Measurements from ENCODE around the gene AMBN. TPM values are rescaled to one million over a fixed set of nuclear protein-coding genes. Genes with fewer than 3 reads are reported as not detected.

The AMBN gene, protein sequence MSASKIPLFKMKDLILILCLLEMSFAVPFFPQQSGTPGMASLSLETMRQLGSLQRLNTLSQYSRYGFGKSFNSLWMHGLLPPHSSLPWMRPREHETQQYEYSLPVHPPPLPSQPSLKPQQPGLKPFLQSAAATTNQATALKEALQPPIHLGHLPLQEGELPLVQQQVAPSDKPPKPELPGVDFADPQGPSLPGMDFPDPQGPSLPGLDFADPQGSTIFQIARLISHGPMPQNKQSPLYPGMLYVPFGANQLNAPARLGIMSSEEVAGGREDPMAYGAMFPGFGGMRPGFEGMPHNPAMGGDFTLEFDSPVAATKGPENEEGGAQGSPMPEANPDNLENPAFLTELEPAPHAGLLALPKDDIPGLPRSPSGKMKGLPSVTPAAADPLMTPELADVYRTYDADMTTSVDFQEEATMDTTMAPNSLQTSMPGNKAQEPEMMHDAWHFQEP
- total RNA-seq = not detected in 2 replicates

DNA sequence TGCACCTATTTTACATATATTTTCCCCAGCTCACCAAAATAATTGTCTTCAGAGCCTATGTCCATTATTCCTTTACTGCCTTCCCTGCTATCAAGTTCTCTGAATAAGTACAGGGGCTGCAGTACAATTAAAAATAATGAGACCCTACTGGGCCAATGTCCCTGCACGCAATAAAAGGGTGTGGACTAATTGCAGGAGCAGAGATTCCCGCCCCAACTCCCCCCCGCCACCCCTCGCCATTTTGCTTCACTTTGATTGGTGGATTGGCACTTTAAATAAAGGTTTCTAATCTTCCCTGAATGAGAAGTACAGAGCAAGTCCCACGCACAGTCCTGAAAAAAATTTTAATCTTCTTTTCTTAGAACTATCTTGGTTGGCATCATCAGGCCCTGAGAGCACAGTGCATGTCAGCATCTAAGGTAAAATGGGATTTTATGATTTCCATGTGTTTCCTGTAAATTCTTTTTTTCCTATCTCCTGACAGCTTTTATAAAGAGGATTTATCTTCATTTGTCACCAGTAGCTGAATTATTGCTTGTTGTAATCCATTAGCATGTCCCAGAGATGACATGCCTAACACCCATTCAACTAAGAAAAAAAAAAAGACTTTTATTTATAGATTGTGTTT lies at the start of gene AMBN:
AMBN (plus strand) TSS at position 302 of the 628 bp plus-strand sequence; CDS start at position 405, 103 bp downstream.
- Mint-ChIP-seq H3K36me3 (ENCODE audit: low read depth) (no peaks in the 10 kb centered on the region), H3K27ac (no peak within 1 kb of the TSS), H3K4me1 (ENCODE audit: low read depth) (no peaks in the 10 kb centered on the region), H3K27me3 (ENCODE audit: low read depth) (peaks cover 7% of the 10 kb centered on the region), H3K9me3 (no peaks in the 10 kb centered on the region), H3K4me3 (ENCODE audit: low read depth) (no peak within 1 kb of the TSS)
- no peak for DNase-seq (ENCODE audit: low spot score)
- intact Hi-C loops (cut with micrococcal nuclease) = no loop called here

DNA sequence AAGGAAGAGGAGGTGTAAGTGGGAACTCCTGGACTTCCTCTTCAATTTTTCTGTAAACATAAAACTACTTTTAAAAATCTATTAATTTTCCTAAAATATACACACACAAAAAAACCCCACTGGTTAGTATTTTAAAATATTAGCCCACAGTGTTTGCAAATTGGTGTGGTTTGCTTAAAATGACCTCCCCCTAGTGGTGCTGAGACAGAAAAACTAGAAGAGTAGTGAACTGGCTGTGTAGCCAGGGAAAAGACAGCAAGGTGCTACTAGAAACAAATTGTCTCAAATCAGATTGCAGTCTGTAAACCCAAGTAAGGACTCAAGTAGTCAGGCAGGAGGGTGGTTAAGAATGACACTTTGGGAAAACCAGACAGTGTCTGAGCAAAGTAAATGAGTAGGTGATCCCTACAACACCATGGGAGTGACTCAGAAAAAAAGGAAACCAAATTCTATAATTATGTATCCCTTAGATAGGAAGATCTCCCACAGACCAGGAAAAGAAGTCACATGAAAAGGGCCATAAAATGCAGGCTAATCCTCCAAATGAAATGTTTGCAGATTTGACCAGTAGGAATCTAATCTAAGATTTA lies 47.7 kb upstream of the AMBN start:
- H3K4me3 Mint-ChIP-seq (ENCODE audit: low read depth) = no peak overlapping the region
- no peak overlapping the region for H3K27ac Mint-ChIP-seq
- no peaks in the 10 kb centered on the region for H3K27me3 Mint-ChIP-seq (ENCODE audit: low read depth)
- H3K4me1 Mint-ChIP-seq (ENCODE audit: low read depth) = no peaks in the 10 kb centered on the region
- H3K9me3 Mint-ChIP-seq = no peaks in the 10 kb centered on the region
- intact Hi-C loops (cut with micrococcal nuclease) = no loop called here
- DNase-seq (ENCODE audit: low spot score) = no peak
- no peaks in the 10 kb centered on the region for H3K36me3 Mint-ChIP-seq (ENCODE audit: low read depth)

GRCh38 chr4:70556856-70557255 lies 35.2 kb upstream of the AMBN start:
- Mint-ChIP-seq H3K9me3 (no peaks in the 10 kb centered on the region), H3K4me1 (ENCODE audit: low read depth) (peaks cover 2% of the 10 kb centered on the region), H3K4me3 (ENCODE audit: low read depth) (no peak overlapping the region), H3K27ac (no peak overlapping the region), H3K27me3 (ENCODE audit: low read depth) (no peaks in the 10 kb centered on the region), H3K36me3 (ENCODE audit: low read depth) (no peaks in the 10 kb centered on the region)
- intact Hi-C loops (cut with micrococcal nuclease) = no loop called here
- no peak for DNase-seq (ENCODE audit: low spot score)

DNA sequence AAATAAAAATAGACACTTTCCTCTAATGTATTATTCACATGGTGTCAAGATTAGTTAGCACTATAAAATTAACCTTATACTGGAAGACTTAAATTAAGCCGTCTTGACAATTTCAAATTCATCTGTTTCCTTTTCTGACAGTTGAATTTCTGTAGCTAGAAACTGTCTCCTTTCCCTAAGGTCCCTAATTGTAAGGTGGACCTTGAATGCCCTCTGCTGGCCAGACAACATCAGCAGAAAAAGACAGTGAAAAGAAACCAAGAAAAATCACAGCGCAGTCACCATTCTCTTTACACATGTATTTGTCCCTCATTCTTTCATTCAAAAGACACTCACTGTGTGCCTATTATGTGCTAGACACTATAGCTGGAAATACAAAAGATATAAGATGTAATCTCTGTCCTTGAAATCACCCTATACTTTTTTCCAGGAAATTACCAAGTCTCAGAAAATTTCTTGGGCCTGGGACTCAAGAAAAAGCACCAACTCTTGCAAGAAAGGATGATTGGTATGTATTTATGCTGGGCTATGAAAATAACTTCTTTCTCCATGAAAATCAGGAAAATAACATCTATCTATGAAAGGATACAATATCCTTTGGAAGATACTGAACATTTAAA lies 32.7 kb upstream of the AMBN start:
- no peaks in the 10 kb centered on the region for H3K27me3 Mint-ChIP-seq (ENCODE audit: low read depth)
- H3K27ac Mint-ChIP-seq = no peak overlapping the region
- H3K36me3 Mint-ChIP-seq (ENCODE audit: low read depth) = no peaks in the 10 kb centered on the region
- peaks cover 2% of the 10 kb centered on the region for H3K4me1 Mint-ChIP-seq (ENCODE audit: low read depth)
- H3K4me3 Mint-ChIP-seq (ENCODE audit: low read depth) = no peak overlapping the region
- H3K9me3 Mint-ChIP-seq = no peaks in the 10 kb centered on the region
- intact Hi-C loops (cut with micrococcal nuclease) = no loop called here
- DNase-seq (ENCODE audit: low spot score) = no peak

- intact Hi-C loops (cut with micrococcal nuclease) = no loop called here
- no peaks in the 10 kb centered on the region for H3K36me3 Mint-ChIP-seq (ENCODE audit: low read depth)
Observed at GRCh38 chr4:70559924-70560323, 32.1 kb upstream of the AMBN start.

GRCh38 chr4:70564033-70564432 lies 28.0 kb upstream of the AMBN start:
- DNase-seq (ENCODE audit: low spot score) = no peak
- Mint-ChIP-seq H3K9me3 (no peaks in the 10 kb centered on the region), H3K4me3 (ENCODE audit: low read depth) (no peak overlapping the region), H3K27me3 (ENCODE audit: low read depth) (no peaks in the 10 kb centered on the region), H3K4me1 (ENCODE audit: low read depth) (no peaks in the 10 kb centered on the region), H3K27ac (no peak overlapping the region), H3K36me3 (ENCODE audit: low read depth) (no peaks in the 10 kb centered on the region)
- intact Hi-C loops (cut with micrococcal nuclease) = no loop called here

More at GRCh38 chr4:70559924-70560323, 32.1 kb upstream of the AMBN start:
- Mint-ChIP-seq H3K4me1 (ENCODE audit: low read depth) (peaks cover 2% of the 10 kb centered on the region), H3K9me3 (no peaks in the 10 kb centered on the region), H3K27me3 (ENCODE audit: low read depth) (no peaks in the 10 kb centered on the region), H3K27ac (no peak overlapping the region), H3K4me3 (ENCODE audit: low read depth) (no peak overlapping the region)
- no peak for DNase-seq (ENCODE audit: low spot score)

DNA sequence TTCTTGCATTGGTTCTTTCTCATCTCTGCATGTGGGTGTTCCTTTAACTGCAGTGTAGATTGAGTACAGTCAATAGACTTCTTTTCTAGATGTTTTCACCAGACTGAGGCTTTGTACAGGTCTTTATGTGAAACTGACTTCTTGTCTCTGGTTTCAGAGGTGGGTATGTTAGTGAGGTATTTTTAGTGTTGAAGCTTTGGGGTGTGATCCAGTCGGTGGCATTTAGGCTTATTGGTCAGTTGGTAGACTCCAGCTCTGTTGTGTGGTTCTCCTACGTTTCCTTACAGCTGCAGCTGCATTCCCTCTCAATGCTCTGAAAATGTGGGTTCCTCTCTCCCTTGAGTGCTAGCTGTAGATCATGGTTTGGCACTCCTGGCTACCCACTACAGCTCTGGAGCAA lies 21.3 kb upstream of the AMBN start:
- DNase-seq (ENCODE audit: low spot score) = no peak
- H3K27me3 Mint-ChIP-seq (ENCODE audit: low read depth) = no peaks in the 10 kb centered on the region
- no peaks in the 10 kb centered on the region for H3K36me3 Mint-ChIP-seq (ENCODE audit: low read depth)
- no peak overlapping the region for H3K27ac Mint-ChIP-seq
- no peak overlapping the region for H3K4me3 Mint-ChIP-seq (ENCODE audit: low read depth)
- H3K4me1 Mint-ChIP-seq (ENCODE audit: low read depth) = no peaks in the 10 kb centered on the region
- intact Hi-C loops (cut with micrococcal nuclease) = no loop called here
- no peaks in the 10 kb centered on the region for H3K9me3 Mint-ChIP-seq

- Mint-ChIP-seq H3K4me3 (ENCODE audit: low read depth) (no peak overlapping the region), H3K36me3 (ENCODE audit: low read depth) (no peaks in the 10 kb centered on the region), H3K27me3 (ENCODE audit: low read depth) (no peaks in the 10 kb centered on the region), H3K4me1 (ENCODE audit: low read depth) (no peaks in the 10 kb centered on the region), H3K27ac (no peak overlapping the region), H3K9me3 (no peaks in the 10 kb centered on the region)
- intact Hi-C loops (cut with micrococcal nuclease) = no loop called here
- no peak for DNase-seq (ENCODE audit: low spot score)
Observed at GRCh38 chr4:70571772-70572171, 20.3 kb upstream of the AMBN start.

DNA sequence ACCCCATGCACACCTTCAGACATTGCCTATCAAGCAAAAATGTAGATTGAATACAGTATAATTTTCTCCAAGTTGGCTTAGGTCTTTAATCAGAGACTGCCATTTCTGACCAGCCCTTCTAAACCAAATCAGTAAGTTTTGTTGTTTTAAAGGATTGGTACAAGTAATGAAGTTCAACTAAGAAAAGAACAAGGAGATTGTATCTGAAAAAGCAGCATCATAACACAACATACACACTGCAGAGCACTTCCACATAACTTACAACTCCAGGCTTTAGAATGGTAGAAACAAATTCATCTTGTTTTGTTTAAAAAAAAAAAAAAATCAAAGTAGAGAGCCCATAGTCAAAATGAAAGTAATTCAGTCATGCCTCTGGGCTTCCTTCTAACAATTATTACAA lies 16.1 kb upstream of the AMBN start:
- no peak overlapping the region for H3K4me3 Mint-ChIP-seq (ENCODE audit: low read depth)
- intact Hi-C loops (cut with micrococcal nuclease) = no loop called here
- no peaks in the 10 kb centered on the region for H3K27me3 Mint-ChIP-seq (ENCODE audit: low read depth)

GRCh38 chr4:70577220-70577927 lies 14.7 kb upstream of the AMBN start:
- H3K4me3 Mint-ChIP-seq (ENCODE audit: low read depth) = no peak overlapping the region
- H3K9me3 Mint-ChIP-seq = no peaks in the 10 kb centered on the region
- intact Hi-C loops (cut with micrococcal nuclease) = no loop called here
- no peak for DNase-seq (ENCODE audit: low spot score)
- no peak overlapping the region for H3K27ac Mint-ChIP-seq
- H3K27me3 Mint-ChIP-seq (ENCODE audit: low read depth) = no peaks in the 10 kb centered on the region
- H3K4me1 Mint-ChIP-seq (ENCODE audit: low read depth) = no peaks in the 10 kb centered on the region
- no peaks in the 10 kb centered on the region for H3K36me3 Mint-ChIP-seq (ENCODE audit: low read depth)

More for the DNA sequence above, 16.1 kb upstream of the AMBN start:
- Mint-ChIP-seq H3K36me3 (ENCODE audit: low read depth) (no peaks in the 10 kb centered on the region), H3K27ac (no peak overlapping the region), H3K9me3 (no peaks in the 10 kb centered on the region), H3K4me1 (ENCODE audit: low read depth) (no peaks in the 10 kb centered on the region)
- DNase-seq (ENCODE audit: low spot score) = no peak

DNA sequence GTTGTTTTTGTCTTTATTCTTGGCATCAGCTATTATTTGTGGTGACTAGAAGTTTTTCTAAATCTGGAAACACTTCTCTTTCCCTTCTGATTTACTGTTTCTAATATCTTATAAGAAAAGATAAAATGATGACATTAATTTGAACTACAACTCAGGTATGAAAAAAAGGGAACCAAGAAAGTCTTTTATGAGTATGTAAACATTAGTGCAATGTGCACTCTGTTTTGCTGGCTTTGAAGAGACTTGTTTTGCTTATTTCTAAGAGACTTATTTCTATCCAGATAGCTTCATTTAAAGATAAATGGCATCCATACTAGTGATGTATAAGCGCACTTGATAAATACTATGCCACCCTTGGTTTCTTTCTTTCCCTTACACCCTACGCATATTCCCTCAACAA lies 10.1 kb upstream of the AMBN start:
- H3K27me3 Mint-ChIP-seq (ENCODE audit: low read depth) = no peaks in the 10 kb centered on the region
- no peak overlapping the region for H3K4me3 Mint-ChIP-seq (ENCODE audit: low read depth)
- no peaks in the 10 kb centered on the region for H3K9me3 Mint-ChIP-seq
- DNase-seq (ENCODE audit: low spot score) = no peak
- H3K27ac Mint-ChIP-seq = no peak overlapping the region
- no peaks in the 10 kb centered on the region for H3K36me3 Mint-ChIP-seq (ENCODE audit: low read depth)
- no peaks in the 10 kb centered on the region for H3K4me1 Mint-ChIP-seq (ENCODE audit: low read depth)
- intact Hi-C loops (cut with micrococcal nuclease) = no loop called here

DNA sequence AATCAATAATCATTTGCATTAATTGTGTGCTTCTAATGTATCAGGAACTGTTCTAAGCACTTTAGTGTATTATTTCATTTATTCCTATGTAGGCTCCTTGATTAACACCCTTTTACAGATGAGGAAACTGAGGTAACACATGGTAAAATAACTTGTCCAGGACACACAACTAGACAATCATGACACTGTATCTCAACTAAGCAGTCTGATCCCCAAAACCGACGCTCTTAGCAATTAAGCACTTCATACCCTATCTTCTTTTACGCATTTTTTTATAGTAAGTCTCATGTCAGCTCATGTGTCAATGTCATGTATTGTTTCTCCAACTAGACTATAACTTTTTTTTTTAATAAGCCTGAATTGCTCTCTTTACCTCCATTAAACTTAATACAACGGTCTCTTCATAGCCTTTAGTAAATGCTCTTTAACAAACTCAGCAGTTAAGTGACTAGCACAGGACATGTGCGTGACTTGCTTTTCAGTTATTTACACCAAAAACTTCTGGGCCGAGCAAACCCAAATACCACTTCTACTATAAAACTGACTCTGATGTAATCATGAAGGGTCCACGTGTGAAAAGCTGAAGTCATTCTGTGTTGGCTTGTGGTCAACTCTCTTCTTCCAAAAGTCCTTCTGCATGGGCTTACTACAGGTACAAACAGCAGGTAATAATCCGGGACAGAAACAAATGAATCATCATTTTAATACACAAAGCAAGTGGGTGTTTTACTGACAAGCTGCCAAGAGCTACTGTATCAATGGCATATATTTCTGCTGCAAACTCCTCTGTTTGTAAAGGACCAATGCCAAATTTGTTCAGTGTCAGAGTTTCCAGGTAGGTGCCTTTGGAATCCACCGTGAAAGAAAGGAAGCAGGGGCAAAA lies 7.9 kb upstream of the AMBN start:
- H3K36me3 Mint-ChIP-seq (ENCODE audit: low read depth) = no peaks in the 10 kb centered on the region
- no peaks in the 10 kb centered on the region for H3K4me1 Mint-ChIP-seq (ENCODE audit: low read depth)
- H3K27ac Mint-ChIP-seq = no peak overlapping the region

More for the DNA sequence above, 7.9 kb upstream of the AMBN start:
- Mint-ChIP-seq H3K4me3 (ENCODE audit: low read depth) (no peak overlapping the region), H3K9me3 (no peaks in the 10 kb centered on the region), H3K27me3 (ENCODE audit: low read depth) (no peaks in the 10 kb centered on the region)
- DNase-seq (ENCODE audit: low spot score) = no peak
- intact Hi-C loops (cut with micrococcal nuclease) = no loop called here
